SJSA1 (cell line): ENCODE measurements around the gene GIPC2. TPM values are rescaled to one million over a fixed set of nuclear protein-coding genes. Genes with fewer than 3 reads are reported as not detected.
"Not testable (repeated sequence)": the region's sequence is repeated elsewhere in the genome, so short reads cannot be mapped to it uniquely, and the experiment has no call there.

Experiments used
- DNase-seq, 2 experiments: peaks; one replicate each; pipeline ENCODE4 v3.0.0-alpha.2; 2015 to 2020; ENCODE audit warnings: low spot score in 2 of 2, low read depth in 1 of 2
- H3K27ac ChIP-seq: fragments of 250-450 bp; sonication (Bioruptor Pico); 2 replicates; pipeline ENCODE4 v1.5.1; 2020; ENCODE audit warnings: mild to moderate bottlenecking, moderate library complexity
- H3K27me3 ChIP-seq: fragments of 250-450 bp; sonication (Bioruptor Pico); replicated peaks from 2 replicates; pipeline ENCODE4 v1.5.1; 2020; ENCODE audit warnings: mild to moderate bottlenecking, moderate library complexity
- H3K36me3 ChIP-seq: fragments of 250-450 bp; sonication (Bioruptor Pico); 2 replicates; pipeline ENCODE4 v1.5.1; 2020; ENCODE audit warnings: mild to moderate bottlenecking
- H3K4me1 ChIP-seq: fragments of 250-450 bp; sonication (Bioruptor Pico); replicated peaks from 2 replicates; pipeline ENCODE4 v1.6.1; 2021; ENCODE audit warnings: mild to moderate bottlenecking
- H3K4me3 ChIP-seq: fragments of 250-450 bp; sonication (Bioruptor Pico); 2 replicates; pipeline ENCODE4 v1.5.1; 2020; ENCODE audit warnings: mild to moderate bottlenecking
- H3K9me3 ChIP-seq: fragments of 250-450 bp; sonication (Bioruptor Pico); replicated peaks from 2 replicates; pipeline ENCODE4 v1.5.1; 2020; ENCODE audit warnings: mild to moderate bottlenecking
- total RNA-seq: library from RNA; depleted of rRNA; stranded (reverse); fragments of >200 nt; shearing (Covaris generic); gene quantifications from 2 replicates; pipeline ENCODE4 v1.2.3, GENCODE V29; 2014

The GIPC2 gene
- total RNA-seq, 1 experiment from 2014 or later = 0.13 TPM

GRCh38 chr1:78060857-78061563 is 15.2 kb downstream of the GIPC2 start:
- H3K4me1 ChIP-seq = peaks cover 14% of the 10 kb centered on the region
- H3K36me3 ChIP-seq = no peaks in the 10 kb centered on the region
- H3K9me3 ChIP-seq = no peaks in the 10 kb centered on the region
- peak in 1 of 2 experiments; percentile 18 for DNase-seq
- no peaks in the 10 kb centered on the region for H3K27me3 ChIP-seq
- H3K4me3 ChIP-seq = no peak overlapping the region
- peak overlapping the region; percentile 41 for H3K27ac ChIP-seq

GRCh38 chr1:78061825-78062523 is 16.2 kb downstream of the GIPC2 start:
- Histone ChIP-seq H3K27ac (peak overlapping the region; percentile 41; the same call in 1 of the 2 replicates), H3K36me3 (no peaks in the 10 kb centered on the region), H3K4me1 (peaks cover 14% of the 10 kb centered on the region), H3K27me3 (no peaks in the 10 kb centered on the region), H3K9me3 (no peaks in the 10 kb centered on the region), H3K4me3 (no peak overlapping the region)
- DNase-seq = peak in 1 of 2 experiments; percentile 36

- H3K4me3 ChIP-seq, H3K27ac ChIP-seq, DNase-seq, H3K9me3 ChIP-seq, H3K36me3 ChIP-seq, H3K27me3 ChIP-seq: not testable (repeated sequence)
- peaks cover 14% of the 10 kb centered on the region for H3K4me1 ChIP-seq
Observed at GRCh38 chr1:78064886-78065285, 19.1 kb downstream of the GIPC2 start.

- DNase-seq = no peak
Observed at GRCh38 chr1:78068681-78069283, 23.0 kb downstream of the GIPC2 start.

GRCh38 chr1:78069784-78070183 is 24.0 kb downstream of the GIPC2 start:
- DNase-seq = no peak
- no peak overlapping the region for H3K4me3 ChIP-seq
- H3K27me3 ChIP-seq = no peaks in the 10 kb centered on the region
- H3K36me3 ChIP-seq = no peaks in the 10 kb centered on the region
- H3K9me3 ChIP-seq = no peaks in the 10 kb centered on the region
- no peak overlapping the region for H3K27ac ChIP-seq
- peaks cover 14% of the 10 kb centered on the region for H3K4me1 ChIP-seq

More at GRCh38 chr1:78068681-78069283, 23.0 kb downstream of the GIPC2 start:
- peaks cover 14% of the 10 kb centered on the region for H3K4me1 ChIP-seq
- no peaks in the 10 kb centered on the region for H3K9me3 ChIP-seq
- no peaks in the 10 kb centered on the region for H3K36me3 ChIP-seq
- H3K27me3 ChIP-seq = no peaks in the 10 kb centered on the region
- H3K27ac ChIP-seq = no peak overlapping the region
- H3K4me3 ChIP-seq = no peak overlapping the region

GRCh38 chr1:78070210-78070609 is 24.4 kb downstream of the GIPC2 start:
- Histone ChIP-seq H3K27ac (no peak overlapping the region), H3K36me3 (no peaks in the 10 kb centered on the region), H3K4me1 (peaks cover 14% of the 10 kb centered on the region), H3K9me3 (no peaks in the 10 kb centered on the region), H3K27me3 (no peaks in the 10 kb centered on the region), H3K4me3 (no peak overlapping the region)
- DNase-seq = no peak

GRCh38 chr1:78070758-78071157 is 25.0 kb downstream of the GIPC2 start:
- Histone ChIP-seq H3K36me3 (no peaks in the 10 kb centered on the region), H3K27ac (no peak overlapping the region), H3K9me3 (no peaks in the 10 kb centered on the region), H3K27me3 (no peaks in the 10 kb centered on the region), H3K4me3 (no peak overlapping the region), H3K4me1 (peaks cover 20% of the 10 kb centered on the region)
- peak in 1 of 2 experiments; percentile 54 for DNase-seq

GRCh38 chr1:78071696-78072095 is 25.9 kb downstream of the GIPC2 start:
- H3K27ac ChIP-seq = no peak overlapping the region
- H3K4me1 ChIP-seq = peaks cover 26% of the 10 kb centered on the region
- no peak overlapping the region for H3K4me3 ChIP-seq
- H3K9me3 ChIP-seq = no peaks in the 10 kb centered on the region
- DNase-seq = no peak
- no peaks in the 10 kb centered on the region for H3K36me3 ChIP-seq
- no peaks in the 10 kb centered on the region for H3K27me3 ChIP-seq

- Histone ChIP-seq H3K9me3 (no peaks in the 10 kb centered on the region), H3K36me3 (no peaks in the 10 kb centered on the region), H3K27ac (no peak overlapping the region), H3K4me1 (peaks cover 26% of the 10 kb centered on the region), H3K27me3 (no peaks in the 10 kb centered on the region), H3K4me3 (no peak overlapping the region)
- no peak for DNase-seq
Observed at GRCh38 chr1:78072216-78072615, 26.4 kb downstream of the GIPC2 start.

- Histone ChIP-seq H3K4me3 (no peak overlapping the region), H3K4me1 (peaks cover 29% of the 10 kb centered on the region), H3K27ac (no peak overlapping the region), H3K9me3 (no peaks in the 10 kb centered on the region), H3K27me3 (no peaks in the 10 kb centered on the region), H3K36me3 (no peaks in the 10 kb centered on the region)
- no peak for DNase-seq
Observed at GRCh38 chr1:78073441-78073840, 27.7 kb downstream of the GIPC2 start.

- Histone ChIP-seq H3K27me3 (no peaks in the 10 kb centered on the region), H3K27ac (no peak overlapping the region), H3K4me1 (peaks cover 44% of the 10 kb centered on the region), H3K9me3 (no peaks in the 10 kb centered on the region), H3K36me3 (no peaks in the 10 kb centered on the region), H3K4me3 (no peak overlapping the region)
- DNase-seq = peak in 1 of 2 experiments; percentile 33
Observed at GRCh38 chr1:78075621-78076020, 29.9 kb downstream of the GIPC2 start.

- Histone ChIP-seq H3K36me3 (no peaks in the 10 kb centered on the region), H3K27me3 (no peaks in the 10 kb centered on the region), H3K9me3 (no peaks in the 10 kb centered on the region), H3K27ac (no peak overlapping the region), H3K4me3 (no peak overlapping the region), H3K4me1 (peaks cover 44% of the 10 kb centered on the region)
- DNase-seq = no peak
Observed at GRCh38 chr1:78078358-78078757, 32.6 kb downstream of the GIPC2 start.

GRCh38 chr1:78079580-78079979 is 33.8 kb downstream of the GIPC2 start:
- Histone ChIP-seq H3K27ac (peak overlapping the region; percentile 19), H3K4me3 (no peak overlapping the region), H3K9me3 (no peaks in the 10 kb centered on the region), H3K4me1 (peaks cover 44% of the 10 kb centered on the region), H3K27me3 (no peaks in the 10 kb centered on the region), H3K36me3 (no peaks in the 10 kb centered on the region)
- peak in 1 of 2 experiments; percentile 68 for DNase-seq

GRCh38 chr1:78080767-78081166 is 35.0 kb downstream of the GIPC2 start:
- DNase-seq = no peak
- Histone ChIP-seq H3K4me3 (no peak overlapping the region), H3K9me3 (no peaks in the 10 kb centered on the region), H3K27ac (no peak overlapping the region), H3K4me1 (peaks cover 38% of the 10 kb centered on the region), H3K36me3 (no peaks in the 10 kb centered on the region), H3K27me3 (no peaks in the 10 kb centered on the region)
